CD4-positive, alpha-beta T cell treated with Interleukin-12 subunit alpha and Interleukin-12 subunit beta, for 1 hour (primary cell): ENCODE results near the gene RAP1GAP.
"Not testable (repeated sequence)": the region's sequence is repeated elsewhere in the genome, so short reads cannot be mapped to it uniquely, and the experiment has no call there.

ENCODE experiments used
- DNase-seq: peaks from one replicate; pipeline ENCODE4 v3.0.0-alpha.2; 2020

The RAP1GAP gene

DNA sequence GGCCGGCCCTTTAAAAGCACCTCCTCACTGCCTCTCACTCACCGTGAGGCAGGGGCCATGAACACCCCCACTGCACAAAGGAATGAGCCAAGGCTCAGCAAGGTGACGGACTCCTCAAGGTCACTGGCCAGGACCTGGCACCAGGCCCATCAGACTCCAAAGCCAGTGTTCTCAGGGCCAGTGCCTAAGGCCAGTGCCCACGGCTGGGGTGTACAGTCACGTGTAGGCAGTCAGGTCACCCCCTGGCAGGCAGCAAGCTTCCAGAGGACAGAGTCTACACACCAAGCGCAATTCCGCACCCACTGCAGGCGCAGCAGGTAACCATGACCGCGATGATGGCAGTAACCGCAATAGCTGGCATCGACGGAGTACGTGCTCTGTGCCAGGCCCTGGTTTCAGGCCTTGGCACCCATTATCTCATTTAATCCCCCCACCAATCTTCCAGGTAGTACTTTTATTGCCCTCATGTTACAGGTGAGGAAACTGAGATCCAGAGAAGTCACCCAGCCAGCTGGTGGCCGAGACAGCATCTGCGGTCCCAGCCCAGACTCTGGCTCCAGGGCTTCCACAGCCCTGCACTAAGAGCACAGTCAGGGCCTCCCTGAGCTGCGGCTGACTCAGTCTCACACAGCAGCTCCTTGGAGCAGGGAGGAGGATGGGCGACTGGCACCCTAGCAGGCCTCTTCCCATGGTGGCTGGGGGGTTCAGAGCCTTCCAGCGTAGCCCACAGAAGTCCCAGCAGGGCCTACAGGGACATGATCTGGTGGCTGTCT lies 27.0 kb downstream of the RAP1GAP start:
- no peak for DNase-seq

DNA sequence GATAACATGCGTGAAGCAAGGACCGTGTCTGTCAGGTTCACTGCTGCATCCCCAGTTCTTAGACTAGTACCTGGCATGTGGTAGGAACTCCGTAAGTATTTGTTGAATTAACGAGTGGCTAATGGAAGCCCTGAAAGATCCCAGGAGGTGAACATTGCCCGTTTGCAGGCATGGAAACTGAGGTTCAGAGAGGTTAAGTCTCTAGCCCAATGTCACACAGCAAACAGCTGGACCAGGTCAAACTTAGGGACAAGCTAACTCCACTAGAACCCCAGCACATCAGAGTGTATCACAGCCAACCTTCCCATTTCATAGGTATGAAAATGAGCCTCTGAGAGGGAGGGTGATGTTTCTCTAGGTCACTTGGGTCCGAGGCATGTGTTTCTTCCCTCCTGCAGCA lies 27.6 kb downstream of the RAP1GAP start:
- no peak for DNase-seq

GRCh38 chr1:21641076-21641475 lies 28.1 kb downstream of the RAP1GAP start:
- DNase-seq = no peak

DNA sequence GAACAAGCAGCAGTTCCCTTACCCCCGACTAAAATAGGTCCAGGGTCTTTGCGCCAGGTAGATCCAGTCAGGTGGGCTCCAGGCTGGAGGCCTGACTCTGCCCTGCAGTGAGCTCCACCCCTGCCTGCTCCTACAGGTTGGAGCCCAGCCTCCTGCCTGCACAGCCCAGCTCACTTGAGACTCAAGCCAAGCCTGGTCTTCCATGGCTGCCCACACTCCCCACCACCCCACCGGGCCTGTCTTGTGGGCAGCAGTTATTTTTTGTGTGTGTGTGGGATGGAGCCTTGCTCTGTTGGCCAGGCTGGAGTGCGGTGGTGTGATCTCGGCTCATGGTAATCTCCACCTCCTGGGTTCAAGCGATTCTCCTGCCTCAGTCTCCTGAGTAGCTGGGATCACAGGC lies 28.5 kb downstream of the RAP1GAP start:
- DNase-seq = no peak

- DNase-seq = no peak
These were observed 29.5 kb downstream of the RAP1GAP start for GRCh38 chr1:21639594-21640041.

GRCh38 chr1:21638531-21639341 lies 30.4 kb downstream of the RAP1GAP start:
- no peak for DNase-seq

GRCh38 chr1:21637514-21637913 lies 31.6 kb downstream of the RAP1GAP start:
- DNase-seq = no peak

DNA sequence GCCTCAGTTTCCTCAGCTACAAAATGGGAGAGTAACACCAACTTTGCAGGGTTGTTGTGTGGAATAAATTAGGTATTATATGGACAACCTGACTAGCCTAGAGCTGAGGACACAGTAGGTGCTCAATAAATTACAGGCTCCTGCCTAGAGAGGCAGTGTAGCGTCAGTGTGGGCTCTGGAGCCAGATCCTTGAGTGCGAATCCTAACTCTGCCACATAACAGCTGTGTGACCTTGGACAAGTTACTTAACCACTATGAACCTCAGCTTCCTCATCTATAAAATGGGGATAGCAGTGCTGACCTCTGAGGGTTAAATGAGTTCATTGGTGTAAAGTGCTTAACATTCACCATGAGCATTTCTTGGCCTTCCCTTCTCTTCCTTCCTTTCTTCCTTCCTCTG lies 33.1 kb downstream of the RAP1GAP start:
- no peak for DNase-seq

DNA sequence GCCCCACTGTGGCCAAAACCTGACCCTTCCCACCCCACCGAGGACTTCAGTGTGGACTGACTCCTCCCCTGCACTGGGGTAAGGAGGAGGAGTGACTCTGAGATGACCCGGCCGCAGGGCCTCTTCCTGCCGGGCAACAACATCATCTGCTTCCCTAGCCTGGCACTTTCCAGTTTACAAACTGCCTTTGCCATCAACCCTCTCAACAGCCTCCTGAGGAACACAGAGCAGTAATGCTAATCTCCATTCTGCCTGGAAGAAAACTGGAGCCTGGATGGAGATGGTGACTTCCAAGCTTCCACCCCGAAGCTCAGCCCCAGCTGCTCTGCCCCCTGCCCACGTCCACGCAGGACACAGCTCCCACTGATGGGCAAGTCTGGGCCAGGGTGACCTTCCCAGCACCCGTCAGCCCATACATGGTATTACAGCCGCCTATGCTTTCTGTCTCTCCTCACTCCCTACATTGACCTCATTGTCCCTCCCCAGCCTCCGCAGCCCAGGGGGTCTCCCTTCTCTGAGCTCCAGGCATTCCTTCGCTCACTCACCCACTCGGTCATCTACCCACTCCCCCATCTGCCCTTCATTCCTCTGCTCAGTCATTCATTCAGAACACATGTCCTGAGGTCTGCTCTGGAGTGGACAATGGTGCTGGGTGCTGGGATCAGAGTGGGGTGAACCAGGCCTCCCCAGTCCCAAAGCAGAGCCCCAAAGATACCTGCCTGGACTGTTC lies 34.2 kb downstream of the RAP1GAP start:
- DNase-seq = no peak

- no peak for DNase-seq
These were observed 35.0 kb downstream of the RAP1GAP start for GRCh38 chr1:21633992-21634805.

GRCh38 chr1:21633141-21633755 lies 35.9 kb downstream of the RAP1GAP start:
- DNase-seq = no peak

- DNase-seq = no peak
These were observed 36.9 kb downstream of the RAP1GAP start for GRCh38 chr1:21631944-21632887.

DNA sequence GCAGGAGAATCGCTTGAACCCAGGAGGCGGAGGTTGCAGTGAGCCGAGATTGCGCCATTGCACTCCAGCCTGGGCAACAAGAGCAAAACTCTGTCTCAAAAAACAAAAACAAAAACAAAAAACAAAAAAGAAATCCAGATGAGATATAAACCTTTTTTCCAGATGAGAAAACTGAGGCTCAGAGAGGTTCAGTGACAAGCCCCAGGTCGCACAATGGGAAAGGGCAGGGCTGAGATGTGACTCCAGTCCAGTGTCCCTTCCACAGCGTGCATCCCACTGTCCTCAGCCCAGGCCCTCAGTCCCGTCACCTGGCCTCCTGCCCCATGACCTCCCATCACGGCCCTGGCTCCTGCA lies 37.6 kb downstream of the RAP1GAP start:
- DNase-seq = not testable (repeated sequence)

DNA sequence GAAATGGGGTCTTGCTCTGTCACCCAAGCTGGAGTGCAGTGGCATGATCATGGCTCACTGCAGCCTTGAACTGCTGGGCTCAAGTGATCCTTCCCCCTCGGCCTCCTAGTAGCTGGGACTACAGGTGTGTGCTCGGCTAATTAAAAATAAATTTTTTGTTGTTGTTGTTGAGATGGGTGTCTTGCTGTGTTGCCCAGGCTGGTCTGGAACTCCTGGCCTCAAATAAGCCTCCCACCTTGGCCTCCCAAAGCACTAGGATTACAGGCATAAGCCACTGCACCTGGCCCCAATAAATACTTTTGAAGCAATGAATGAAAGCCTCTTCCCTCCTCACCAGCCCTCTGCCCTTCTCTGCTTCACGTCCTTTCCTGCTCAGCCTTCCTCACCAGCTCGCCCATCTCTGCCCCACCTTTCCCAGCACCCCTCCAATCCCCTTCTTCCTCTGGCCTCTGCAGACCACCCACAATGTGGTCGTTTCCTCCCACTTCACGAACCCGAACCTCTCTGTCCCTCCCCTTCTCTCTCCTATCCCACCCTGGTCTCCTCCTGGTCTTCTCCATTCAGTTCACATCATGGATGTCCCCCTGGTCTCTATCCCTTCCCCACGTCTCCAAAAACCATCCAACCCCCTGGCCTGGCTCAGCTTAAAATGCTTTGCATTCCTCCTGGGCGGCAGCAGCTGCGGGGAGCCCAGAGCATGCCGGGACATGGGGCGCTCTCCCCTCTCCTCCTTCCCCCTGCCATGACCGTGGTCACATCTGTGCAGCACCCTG lies 38.4 kb downstream of the RAP1GAP start:
- no peak for DNase-seq

GRCh38 chr1:21629971-21630370 lies 39.2 kb downstream of the RAP1GAP start:
- DNase-seq = no peak

DNA sequence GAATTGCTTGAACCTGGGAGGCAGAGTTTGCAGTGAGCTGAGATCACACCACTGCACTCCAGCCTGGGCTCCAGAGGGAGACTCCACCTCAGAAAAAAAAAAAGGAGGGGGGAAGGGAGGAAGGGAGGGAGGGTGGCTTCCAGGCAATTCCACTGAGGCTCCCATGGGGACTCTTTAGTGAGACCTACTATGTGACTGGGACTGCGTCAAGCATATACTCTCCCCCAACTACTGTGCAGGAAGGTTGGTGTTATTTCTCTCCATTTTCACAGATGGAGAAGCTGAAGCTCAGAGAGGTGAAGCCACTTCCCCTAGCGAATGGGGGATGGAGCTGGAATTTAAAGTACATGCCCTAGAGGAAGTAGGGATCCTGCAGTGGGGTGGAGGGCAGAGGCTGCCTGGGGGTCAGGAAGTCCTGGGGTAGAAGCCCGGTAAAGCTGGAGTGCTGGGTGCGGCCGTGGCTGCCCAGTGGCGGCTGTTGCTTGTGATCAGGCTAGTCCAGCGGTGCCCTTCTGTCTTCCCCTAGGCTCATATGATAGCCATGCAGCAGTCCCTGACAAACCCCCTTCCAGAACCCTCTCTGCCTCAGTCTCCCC lies 40.3 kb downstream of the RAP1GAP start:
- no peak for DNase-seq

- DNase-seq = no peak
These were observed 42.2 kb downstream of the RAP1GAP start for GRCh38 chr1:21626921-21627339.

DNA sequence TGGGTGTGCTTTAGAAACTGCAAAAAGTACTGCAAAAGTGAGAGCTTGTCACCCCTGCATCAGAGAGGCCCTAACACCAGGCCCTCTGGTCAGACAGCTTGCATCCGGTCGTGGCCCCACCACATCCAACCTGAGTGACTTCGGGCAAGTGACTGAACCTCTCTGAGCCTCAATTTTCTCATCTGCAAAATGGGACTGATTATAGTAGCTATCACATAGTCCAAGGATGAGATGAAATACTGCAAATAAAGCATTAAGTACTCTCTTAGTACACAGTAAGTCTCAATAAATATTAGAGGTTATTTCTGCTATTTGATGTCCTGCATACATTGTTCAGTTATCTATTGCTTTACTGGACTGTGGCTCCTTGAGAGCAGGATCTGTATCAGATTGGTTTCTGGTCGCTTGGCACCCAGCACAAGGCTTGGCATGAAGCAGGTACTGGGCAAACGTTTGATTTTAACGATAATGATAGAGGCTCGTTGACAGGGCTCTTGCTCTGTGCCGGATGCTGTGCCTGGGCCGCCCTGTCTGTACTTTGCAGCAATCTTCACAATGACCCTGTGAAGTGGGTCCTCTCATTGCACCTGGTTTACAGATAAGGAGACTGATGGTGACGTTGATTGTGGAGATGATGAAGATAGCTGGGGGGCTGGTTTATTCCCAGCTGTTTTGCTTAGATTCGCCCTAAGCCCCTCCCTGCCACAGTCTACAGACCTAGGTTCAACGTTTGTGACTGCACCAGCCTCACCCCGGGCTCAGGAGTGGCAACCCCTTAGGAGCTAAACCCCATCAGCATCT lies 43.6 kb downstream of the RAP1GAP start:
- no peak for DNase-seq
